Upper lobe of right lung (tissue), 1 donor: Measurements from ENCODE around the gene STS. TPM values are rescaled to one million over a fixed set of nuclear protein-coding genes. Genes with fewer than 3 reads are reported as not detected.

Experiments
- ATAC-seq: fragments of 200-7000 bp; cut with Tn5 transposase; one replicate; pipeline ENCODE4 v1.9.1; 2020; ENCODE audit warnings: mild to moderate bottlenecking, moderate library complexity
- DNase-seq: peaks from one replicate; pipeline ENCODE4 v3.0.0-alpha.2; 2020
- H3K27ac ChIP-seq: fragments of 200-600 bp; one replicate; pipeline ENCODE4 v1.8.0; 2022
- H3K27me3 ChIP-seq: fragments of 200-600 bp; one replicate; pipeline ENCODE4 v1.8.0; 2022; ENCODE audit warnings: mild to moderate bottlenecking
- H3K36me3 ChIP-seq: fragments of 200-600 bp; one replicate; pipeline ENCODE4 v1.8.0; 2022
- H3K4me1 ChIP-seq: fragments of 200-600 bp; one replicate; pipeline ENCODE4 v1.8.0; 2022
- H3K4me3 ChIP-seq: fragments of 200-600 bp; one replicate; pipeline ENCODE4 v1.8.0; 2022; ENCODE audit warnings: mild to moderate bottlenecking
- H3K9me3 ChIP-seq: fragments of 200-600 bp; one replicate; pipeline ENCODE4 v1.8.0; 2022
- CTCF ChIP-seq: fragments of 200-600 bp; IDR thresholded peaks from one replicate; pipeline ENCODE4 v1.8.0; 2022; ENCODE audit warnings: antibody characterized with exemption
- intact Hi-C: fragments of 100-400 bp; cut with DNase I; formaldehyde crosslinking; loops from one replicate; pipeline ENCODE4 v1.11.0; 2022
- total RNA-seq: library from RNA; stranded (reverse); fragmentation: NEBNext Ultra II Directional; extraction: Animal tissue kit (Norgen Biotek cat#: 25700); gene quantifications from one replicate; pipeline ENCODE4 v1.2.1, GENCODE V29; 2021
- donor health status: DM: no; HTN: yes; CAD: no; lungs with severe emphysema.

STS gene
- total RNA-seq, 1 donor from 2014 or later: 11.6 TPM

- intact Hi-C loops: no loop called here
- peak; percentile 44 for ATAC-seq
- Histone ChIP-seq H3K4me3 (no peak overlapping the region), H3K36me3 (no peaks in the 10 kb centered on the region), H3K4me1 (no peaks in the 10 kb centered on the region), H3K27me3 (no peaks in the 10 kb centered on the region), H3K9me3 (no peaks in the 10 kb centered on the region), H3K27ac (peak overlapping the region; percentile 3)
- no peak for TF ChIP-seq CTCF
- no peak for DNase-seq
These were observed 38.4 kb upstream of the STS start for GRCh38 chrX:7109049-7109531.

GRCh38 chrX:7109838-7110793 is 37.4 kb upstream of the STS start:
- no peaks in the 10 kb centered on the region for H3K27me3 ChIP-seq
- H3K27ac ChIP-seq: peak overlapping the region; percentile 3
- TF ChIP-seq CTCF: no peak
- H3K4me3 ChIP-seq: no peak overlapping the region
- no peaks in the 10 kb centered on the region for H3K4me1 ChIP-seq
- intact Hi-C loops: no loop called here
- DNase-seq (no peak), ATAC-seq (peak; percentile 35)
- H3K36me3 ChIP-seq: no peaks in the 10 kb centered on the region
- no peaks in the 10 kb centered on the region for H3K9me3 ChIP-seq

GRCh38 chrX:7110821-7111276 is 36.7 kb upstream of the STS start:
- Histone ChIP-seq H3K27me3 (no peaks in the 10 kb centered on the region), H3K27ac (no peak overlapping the region), H3K36me3 (no peaks in the 10 kb centered on the region), H3K9me3 (no peaks in the 10 kb centered on the region), H3K4me3 (no peak overlapping the region), H3K4me1 (no peaks in the 10 kb centered on the region)
- ATAC-seq (no peak), DNase-seq (no peak)
- intact Hi-C loops: no loop called here
- no peak for TF ChIP-seq CTCF

- no peak for TF ChIP-seq CTCF
- no peaks in the 10 kb centered on the region for H3K9me3 ChIP-seq
These were observed 36.0 kb upstream of the STS start for GRCh38 chrX:7111518-7111917.

GRCh38 chrX:7112071-7112470 is 35.4 kb upstream of the STS start:
- no peaks in the 10 kb centered on the region for H3K9me3 ChIP-seq
- no peaks in the 10 kb centered on the region for H3K4me1 ChIP-seq
- no peaks in the 10 kb centered on the region for H3K27me3 ChIP-seq
- H3K4me3 ChIP-seq: no peak overlapping the region
- intact Hi-C loops: no loop called here
- ATAC-seq (no peak), DNase-seq (no peak)
- no peak for TF ChIP-seq CTCF
- no peak overlapping the region for H3K27ac ChIP-seq
- H3K36me3 ChIP-seq: no peaks in the 10 kb centered on the region

More at GRCh38 chrX:7111518-7111917, 36.0 kb upstream of the STS start:
- H3K4me1 ChIP-seq: no peaks in the 10 kb centered on the region
- no peak for DNase-seq
- H3K27ac ChIP-seq: no peak overlapping the region
- no peak overlapping the region for H3K4me3 ChIP-seq
- ATAC-seq: no peak
- intact Hi-C loops: no loop called here
- H3K27me3 ChIP-seq: no peaks in the 10 kb centered on the region
- no peaks in the 10 kb centered on the region for H3K36me3 ChIP-seq
